Measurements from ENCODE around the gene MIR17HG.
"Not testable (repeated sequence)": the region's sequence is repeated elsewhere in the genome, so short reads cannot be mapped to it uniquely, and the experiment has no call there.

GRCh38 chr13:91352891-91353290 lies 5.4 kb downstream of the MIR17HG start:
- TF ChIP-seq POLR2A, POLR2AphosphoS5, TAF1 (IDR thresholded peaks at IDR 0.05; ENCODE audit: low read depth, low read length): not testable (repeated sequence)
